ENCODE results near the gene ARMS2.

The ARMS2 gene

DNA sequence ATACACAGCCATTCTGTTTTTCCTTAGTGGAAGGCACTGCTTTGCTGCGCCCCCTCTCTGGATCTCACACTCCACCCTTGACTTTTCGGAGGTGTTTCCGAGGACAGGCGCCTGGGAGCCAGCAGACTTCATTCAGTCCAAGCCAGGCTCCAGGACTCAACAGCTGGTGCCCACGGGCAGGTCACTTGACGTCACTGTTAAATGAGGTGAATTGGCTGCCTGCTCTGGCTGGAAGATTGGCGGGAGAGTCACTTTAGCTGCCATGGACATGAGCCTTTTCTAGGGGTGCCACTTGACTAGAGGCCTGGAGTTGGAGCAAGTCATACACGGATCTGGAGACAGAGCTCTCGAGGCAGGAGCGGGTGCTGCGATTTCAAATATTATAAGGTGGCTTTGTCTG lies 10.1 kb downstream of the ARMS2 start:
- H4K12ac ChIP-seq (ENCODE audit: low read depth, low read length), result no peak overlapping the region
- peaks cover 4% of the 10 kb centered on the region for H3K79me2 ChIP-seq (ENCODE audit: control insufficient read depth, insufficient read depth, low read length, poor library complexity)

GRCh38 chr10:122465401-122466040 lies 11.1 kb downstream of the ARMS2 start:
- Histone ChIP-seq H3K36me3 (ENCODE audit: control insufficient read depth in 1 of 2, insufficient read depth in 2 of 2, low read length in 2 of 2) (peaks cover 0 to 6% of the 10 kb centered on the region in 2 experiments), H3K18ac (ENCODE audit: low read length) (no peak overlapping the region), H2BK120ac (ENCODE audit: insufficient read depth, low read length, poor library complexity) (no peak overlapping the region), H3K9me3 (ENCODE audit: insufficient read depth, low read depth, low read length) (peaks cover 10% of the 10 kb centered on the region), H3K9ac (ENCODE audit: low read length) (no peak overlapping the region), H3K79me1 (ENCODE audit: low read length) (peaks cover 10% of the 10 kb centered on the region), H3K79me2 (ENCODE audit: control insufficient read depth, insufficient read depth, low read length, poor library complexity) (peaks cover 4% of the 10 kb centered on the region), H3K27me3 (ENCODE audit: insufficient read depth, low read length) (peaks cover 32% of the 10 kb centered on the region), H3K4ac (ENCODE audit: low read depth, low read length) (no peak overlapping the region), H4K91ac (ENCODE audit: low read depth, low read length) (no peak overlapping the region), H3K23ac (ENCODE audit: low read length) (no peak overlapping the region), H2BK5ac (ENCODE audit: low read depth, low read length, poor library complexity) (no peak overlapping the region), H3K14ac (ENCODE audit: low read length) (no peak overlapping the region), H2AK5ac (ENCODE audit: low read length) (no peak overlapping the region), H4K12ac (ENCODE audit: low read depth, low read length) (no peak overlapping the region), H3K4me3 (ENCODE audit: low read depth, low read length) (no peak overlapping the region), H4K8ac (ENCODE audit: low read depth, low read length) (no peak overlapping the region), H3K4me1 (ENCODE audit: control insufficient read depth in 1 of 2, insufficient read depth in 2 of 2, low read length in 2 of 2) (peaks cover 14 to 24% of the 10 kb centered on the region in 2 experiments), H2AFZ (ENCODE audit: insufficient read depth, low read length, poor library complexity) (no peak overlapping the region), H2BK12ac (ENCODE audit: low read length) (no peak overlapping the region), H3K4me2 (ENCODE audit: low read length) (no peak overlapping the region), H3K27ac (ENCODE audit: low read depth, low read length) (no peak overlapping the region)
- WGBS (ENCODE audit: extremely low coverage, insufficient coverage, insufficient read length), result no CpG with 5 or more reads among the region's 6 CpGs
- DNase-seq, result no peak

More for the DNA sequence above, 10.1 kb downstream of the ARMS2 start:
- Histone ChIP-seq H3K4me2 (ENCODE audit: low read length) (no peak overlapping the region), H3K79me1 (ENCODE audit: low read length) (peaks cover 10% of the 10 kb centered on the region), H4K8ac (ENCODE audit: low read depth, low read length) (no peak overlapping the region), H3K36me3 (ENCODE audit: control insufficient read depth in 1 of 2, insufficient read depth in 2 of 2, low read length in 2 of 2) (peaks cover 0 to 6% of the 10 kb centered on the region in 2 experiments), H3K18ac (ENCODE audit: low read length) (no peak overlapping the region), H3K9ac (ENCODE audit: low read length) (no peak overlapping the region), H2BK12ac (ENCODE audit: low read length) (no peak overlapping the region), H2BK120ac (ENCODE audit: insufficient read depth, low read length, poor library complexity) (no peak overlapping the region), H3K27me3 (ENCODE audit: insufficient read depth, low read length) (peaks cover 35% of the 10 kb centered on the region), H3K14ac (ENCODE audit: low read length) (no peak overlapping the region), H3K4me1 (ENCODE audit: control insufficient read depth in 1 of 2, insufficient read depth in 2 of 2, low read length in 2 of 2) (peaks cover 14 to 24% of the 10 kb centered on the region in 2 experiments), H4K91ac (ENCODE audit: low read depth, low read length) (no peak overlapping the region), H2AK5ac (ENCODE audit: low read length) (no peak overlapping the region), H3K4ac (ENCODE audit: low read depth, low read length) (no peak overlapping the region), H3K9me3 (ENCODE audit: insufficient read depth, low read depth, low read length) (peaks cover 10% of the 10 kb centered on the region), H2BK5ac (ENCODE audit: low read depth, low read length, poor library complexity) (no peak overlapping the region), H3K27ac (ENCODE audit: low read depth, low read length) (no peak overlapping the region), H3K4me3 (ENCODE audit: low read depth, low read length) (no peak overlapping the region), H3K23ac (ENCODE audit: low read length) (no peak overlapping the region), H2AFZ (ENCODE audit: insufficient read depth, low read length, poor library complexity) (no peak overlapping the region)
- WGBS (ENCODE audit: extremely low coverage, insufficient coverage, insufficient read length), result no CpG with 5 or more reads among the region's 11 CpGs
- no peak for DNase-seq

GRCh38 chr10:122466951-122467381 lies 12.5 kb downstream of the ARMS2 start:
- H3K36me3 ChIP-seq (ENCODE audit: control insufficient read depth in 1 of 2, insufficient read depth in 2 of 2, low read length in 2 of 2), result peaks cover 0 to 6% of the 10 kb centered on the region in 2 experiments
- no CpG with 5 or more reads among the region's 8 CpGs for WGBS (ENCODE audit: extremely low coverage, insufficient coverage, insufficient read length)
- no peak overlapping the region for H2AK5ac ChIP-seq (ENCODE audit: low read length)
- H3K18ac ChIP-seq (ENCODE audit: low read length), result no peak overlapping the region
- no peak overlapping the region for H3K27ac ChIP-seq (ENCODE audit: low read depth, low read length)
- H3K4me3 ChIP-seq (ENCODE audit: low read depth, low read length), result no peak overlapping the region
- H2BK5ac ChIP-seq (ENCODE audit: low read depth, low read length, poor library complexity), result no peak overlapping the region
- no peak overlapping the region for H3K14ac ChIP-seq (ENCODE audit: low read length)
- no peak overlapping the region for H4K8ac ChIP-seq (ENCODE audit: low read depth, low read length)
- H2BK120ac ChIP-seq (ENCODE audit: insufficient read depth, low read length, poor library complexity), result no peak overlapping the region
- H2AFZ ChIP-seq (ENCODE audit: insufficient read depth, low read length, poor library complexity), result no peak overlapping the region
- H4K91ac ChIP-seq (ENCODE audit: low read depth, low read length), result no peak overlapping the region
- no peak for DNase-seq
- H2BK12ac ChIP-seq (ENCODE audit: low read length), result no peak overlapping the region
- H3K9me3 ChIP-seq (ENCODE audit: insufficient read depth, low read depth, low read length), result peaks cover 7% of the 10 kb centered on the region
- H3K79me2 ChIP-seq (ENCODE audit: control insufficient read depth, insufficient read depth, low read length, poor library complexity), result peaks cover 1% of the 10 kb centered on the region
- peaks cover 19% of the 10 kb centered on the region for H3K27me3 ChIP-seq (ENCODE audit: insufficient read depth, low read length)
- H3K4me1 ChIP-seq (ENCODE audit: control insufficient read depth in 1 of 2, insufficient read depth in 2 of 2, low read length in 2 of 2), result peaks cover 7 to 16% of the 10 kb centered on the region in 2 experiments
- no peak overlapping the region for H3K4me2 ChIP-seq (ENCODE audit: low read length)
- no peak overlapping the region for H3K4ac ChIP-seq (ENCODE audit: low read depth, low read length)
- H3K9ac ChIP-seq (ENCODE audit: low read length), result no peak overlapping the region
- no peak overlapping the region for H4K12ac ChIP-seq (ENCODE audit: low read depth, low read length)
- peaks cover 3% of the 10 kb centered on the region for H3K79me1 ChIP-seq (ENCODE audit: low read length)
- no peak overlapping the region for H3K23ac ChIP-seq (ENCODE audit: low read length)

GRCh38 chr10:122467701-122468100 lies 13.2 kb downstream of the ARMS2 start:
- H3K9ac ChIP-seq (ENCODE audit: low read length), result no peak overlapping the region
- H3K4me1 ChIP-seq (ENCODE audit: control insufficient read depth in 1 of 2, insufficient read depth in 2 of 2, low read length in 2 of 2), result peaks cover 6 to 13% of the 10 kb centered on the region in 2 experiments
- no peak overlapping the region for H4K91ac ChIP-seq (ENCODE audit: low read depth, low read length)
- no peak overlapping the region for H2BK5ac ChIP-seq (ENCODE audit: low read depth, low read length, poor library complexity)
- no peak overlapping the region for H3K4me3 ChIP-seq (ENCODE audit: low read depth, low read length)
- H2BK12ac ChIP-seq (ENCODE audit: low read length), result no peak overlapping the region
- no peak overlapping the region for H3K4ac ChIP-seq (ENCODE audit: low read depth, low read length)
- H3K36me3 ChIP-seq (ENCODE audit: control insufficient read depth in 1 of 2, insufficient read depth in 2 of 2, low read length in 2 of 2), result peaks cover 0 to 6% of the 10 kb centered on the region in 2 experiments
- no peak overlapping the region for H3K23ac ChIP-seq (ENCODE audit: low read length)
- no peak overlapping the region for H3K14ac ChIP-seq (ENCODE audit: low read length)
- whole genome bisulfite sequencing (ENCODE audit: extremely low coverage, insufficient coverage, insufficient read length), result no CpG with 5 or more reads among the region's 6 CpGs
- no peak overlapping the region for H3K4me2 ChIP-seq (ENCODE audit: low read length)
- no peak overlapping the region for H3K27ac ChIP-seq (ENCODE audit: low read depth, low read length)
- no peak for DNase-seq
- no peaks in the 10 kb centered on the region for H3K79me2 ChIP-seq (ENCODE audit: control insufficient read depth, insufficient read depth, low read length, poor library complexity)
- no peaks in the 10 kb centered on the region for H3K79me1 ChIP-seq (ENCODE audit: low read length)
- H2AK5ac ChIP-seq (ENCODE audit: low read length), result no peak overlapping the region
- no peak overlapping the region for H2AFZ ChIP-seq (ENCODE audit: insufficient read depth, low read length, poor library complexity)
- peaks cover 12% of the 10 kb centered on the region for H3K27me3 ChIP-seq (ENCODE audit: insufficient read depth, low read length)
- no peak overlapping the region for H3K18ac ChIP-seq (ENCODE audit: low read length)
- H3K9me3 ChIP-seq (ENCODE audit: insufficient read depth, low read depth, low read length), result peaks cover 6% of the 10 kb centered on the region
- no peak overlapping the region for H4K12ac ChIP-seq (ENCODE audit: low read depth, low read length)
- no peak overlapping the region for H4K8ac ChIP-seq (ENCODE audit: low read depth, low read length)
- H2BK120ac ChIP-seq (ENCODE audit: insufficient read depth, low read length, poor library complexity), result no peak overlapping the region

All from trophoblast cell (in vitro differentiated cells and primary cell).